Lower leg skin (tissue), 4 donors: Measurements from ENCODE around the gene FN1. TPM values are rescaled to one million over a fixed set of nuclear protein-coding genes. Genes with fewer than 3 reads are reported as not detected.

Experiments
- DNase-seq, 2 donors: peaks; one replicate each; pipeline ENCODE4 v3.0.0-alpha.2; 2019; ENCODE audit warnings: low spot score in 2 of 2
- H3K4me3 ChIP-seq: fragments of 200-600 bp; sonication (generic); 2 replicates; pipeline ENCODE4 v1.5.1; 2017; ENCODE audit warnings: mild to moderate bottlenecking, low read depth; ENCODE audit not compliant: poor library complexity, severe bottlenecking
- CTCF ChIP-seq, 3 donors: fragments of 450-650 bp; IDR thresholded peaks; one replicate each; pipeline ENCODE4 v1.5.1; 2016; ENCODE audit warnings: antibody characterized with exemption in 3 of 3, mild to moderate bottlenecking in 3 of 3, moderate library complexity in 2 of 3
- POLR2A ChIP-seq, 2 donors: fragments of 450-650 bp; IDR thresholded peaks; one replicate each; pipeline ENCODE4 v1.6.1; 2016 to 2017; ENCODE audit warnings: antibody characterized with exemption in 2 of 2, mild to moderate bottlenecking in 1 of 2, moderate library complexity in 1 of 2
- WGBS, 2 donors: methylation state at CpG; one replicate each; pipeline ENCODE4 v1.1.5; 2018; 5-methylcytosine and 5-hydroxymethylcytosine counted together
- intact Hi-C: fragments of 100-400 bp; cut with DNase I; formaldehyde crosslinking; loops from one replicate; pipeline ENCODE4 v1.15.0; 2023; ENCODE audit warnings: low total_unique reads
- total RNA-seq, 4 donors: library from RNA; depleted of rRNA; stranded (reverse); fragments of >200 nt; gene quantifications; one replicate each; pipeline ENCODE4 v1.1.0, GENCODE V29; 2016

The FN1 gene
- total RNA-seq, 4 donors from 2014 or later = 38.2 to 149 (median 52.8) TPM

- H3K4me3 ChIP-seq = no peak overlapping the region
- intact Hi-C loops = no loop called here
- no peak for TF ChIP-seq CTCF (IDR thresholded peaks at IDR 0.05)
- TF ChIP-seq POLR2A (IDR thresholded peaks at IDR 0.05) = no peak
- DNase-seq = no peak
- WGBS, 2 donors = 87% methylated on average over 9 of the region's 9 CpGs
Measured at GRCh38 chr2:215376103-215376780, 59.6 kb downstream of the FN1 start.

- H3K4me3 ChIP-seq = no peak overlapping the region
- no peak for TF ChIP-seq POLR2A (IDR thresholded peaks at IDR 0.05)
- TF ChIP-seq CTCF (IDR thresholded peaks at IDR 0.05) = no peak
- no peak for DNase-seq
- WGBS, 2 donors = 95 to 97% methylated on average over 6 of the region's 6 CpGs
- intact Hi-C loops = no loop called here
Measured at GRCh38 chr2:215375467-215375830, 60.4 kb downstream of the FN1 start.

- WGBS, 2 donors = 91 to 94% methylated on average over 10 of the region's 10 CpGs
- TF ChIP-seq CTCF (IDR thresholded peaks at IDR 0.05) (no peak), POLR2A (IDR thresholded peaks at IDR 0.05) (no peak)
- no peak overlapping the region for H3K4me3 ChIP-seq
- intact Hi-C loops = no loop called here
- DNase-seq = no peak
Measured at GRCh38 chr2:215374642-215375466, 61.0 kb downstream of the FN1 start.

DNA sequence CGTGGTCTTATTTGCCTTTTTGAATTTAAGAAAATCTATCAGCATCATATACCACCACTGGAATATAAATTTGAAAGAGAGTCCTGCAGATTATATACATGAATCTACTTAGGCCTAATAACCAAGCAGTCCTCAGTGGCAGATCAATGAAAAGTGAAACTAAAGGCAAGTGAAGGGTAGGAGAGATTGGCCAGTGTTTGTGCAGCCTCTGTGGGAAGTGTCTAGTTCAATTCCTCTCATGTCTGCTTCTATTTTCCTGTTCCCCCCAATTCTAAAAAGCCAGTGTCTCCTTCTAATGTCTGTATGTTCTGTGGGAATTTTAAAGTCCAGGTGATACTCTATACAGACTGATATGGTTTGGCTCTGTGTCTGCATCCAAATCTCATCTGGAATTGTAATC, 61.9 kb downstream of the FN1 start:
- DNase-seq = no peak
- no peak overlapping the region for H3K4me3 ChIP-seq
- intact Hi-C loops = no loop called here
- 91 to 100% methylated on average over 1 of the region's 1 CpG for WGBS, 2 donors
- TF ChIP-seq CTCF (IDR thresholded peaks at IDR 0.05) (no peak), POLR2A (IDR thresholded peaks at IDR 0.05) (no peak)

DNA sequence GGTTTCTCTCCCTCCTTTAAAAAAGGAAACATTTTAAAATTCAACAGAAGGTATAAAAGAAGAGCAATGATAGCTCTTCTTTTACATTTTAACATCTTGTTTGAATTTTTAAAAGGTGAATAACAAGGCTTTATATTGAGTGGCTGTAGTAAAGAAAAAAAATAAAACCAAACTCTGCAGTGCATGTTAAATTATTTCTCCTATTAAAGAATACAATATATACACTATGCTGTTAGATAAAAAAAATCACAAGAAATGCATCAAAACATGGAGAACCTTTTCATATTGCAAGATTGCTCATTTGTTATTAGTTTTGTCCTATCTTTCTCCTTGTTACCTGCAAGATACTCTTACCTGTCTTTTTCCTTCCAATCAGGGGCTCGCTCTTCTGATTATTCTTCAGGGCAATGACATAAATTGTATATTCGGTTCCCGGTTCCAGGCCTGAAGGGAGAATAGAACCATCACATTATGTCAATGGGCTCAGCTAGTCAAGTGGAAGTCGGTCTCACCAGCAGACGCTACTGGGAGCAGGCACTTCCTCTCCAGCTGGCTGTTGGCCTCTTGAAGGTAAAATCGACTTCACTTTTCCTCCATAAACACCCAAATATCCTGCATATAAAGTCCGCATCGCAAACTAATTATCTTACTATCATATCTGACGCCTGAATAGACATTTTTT, 62.8 kb downstream of the FN1 start:
- WGBS, 2 donors = 93% methylated on average over 9 of the region's 9 CpGs

More for the DNA sequence above, 62.8 kb downstream of the FN1 start:
- DNase-seq = no peak
- TF ChIP-seq CTCF (IDR thresholded peaks at IDR 0.05) (no peak), POLR2A (IDR thresholded peaks at IDR 0.05) (no peak)
- intact Hi-C loops = no loop called here
- H3K4me3 ChIP-seq = no peak overlapping the region
